ENCODE data around the gene STYXL2. TPM values are rescaled to one million over a fixed set of nuclear protein-coding genes. Genes with fewer than 3 reads are reported as not detected.

The STYXL2 gene
- total and polyA plus RNA-seq, 8 donors: 0.02 to 0.37 (median 0.12) TPM; not detected in 5

DNA sequence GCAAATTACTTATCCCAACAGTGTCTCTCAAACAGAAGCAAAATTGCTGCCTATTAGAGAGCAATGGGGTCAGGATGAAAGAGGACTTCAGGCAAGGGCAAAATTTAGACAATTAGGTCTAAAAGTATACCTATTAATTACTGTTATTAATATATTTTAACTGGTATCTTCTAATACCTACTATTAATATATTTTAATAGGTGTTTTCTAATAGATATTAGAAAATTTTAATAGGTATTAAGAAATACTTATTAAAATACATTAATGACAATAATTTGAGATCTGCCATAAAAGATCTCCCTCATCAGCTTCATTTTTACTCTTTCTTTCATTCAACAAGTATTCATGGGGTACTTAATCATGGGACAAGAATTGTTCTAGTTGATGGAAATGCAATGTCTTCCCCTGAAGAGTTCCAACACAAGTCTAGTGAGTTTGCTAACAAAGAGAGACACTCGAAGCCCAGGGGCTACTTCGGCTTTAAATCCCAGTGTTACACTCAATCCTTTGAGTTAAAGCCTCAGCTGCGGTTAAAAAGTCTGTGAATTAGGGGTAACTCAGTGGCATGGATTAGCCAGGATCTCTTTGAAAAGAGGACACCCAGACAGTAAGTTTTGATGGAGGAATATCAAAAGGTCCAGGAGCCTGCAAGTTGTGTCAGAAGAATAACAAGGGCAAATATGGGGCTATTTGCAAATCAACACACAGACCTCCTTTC, 44.1 kb downstream of the STYXL2 start:
- Histone ChIP-seq H3K4me3 (no peak overlapping the region), H3K4me1 (no peaks in the 10 kb centered on the region), H3K9me3 (no peaks in the 10 kb centered on the region), H3K27me3 (peaks cover 0 to 5% (median 0%) of the 10 kb centered on the region in 4 donors), H3K36me3 (no peaks in the 10 kb centered on the region), H3K27ac (no peak overlapping the region)
- intact Hi-C loops (cut with DNase I): no loop called here
- TF ChIP-seq, protein P1, sequence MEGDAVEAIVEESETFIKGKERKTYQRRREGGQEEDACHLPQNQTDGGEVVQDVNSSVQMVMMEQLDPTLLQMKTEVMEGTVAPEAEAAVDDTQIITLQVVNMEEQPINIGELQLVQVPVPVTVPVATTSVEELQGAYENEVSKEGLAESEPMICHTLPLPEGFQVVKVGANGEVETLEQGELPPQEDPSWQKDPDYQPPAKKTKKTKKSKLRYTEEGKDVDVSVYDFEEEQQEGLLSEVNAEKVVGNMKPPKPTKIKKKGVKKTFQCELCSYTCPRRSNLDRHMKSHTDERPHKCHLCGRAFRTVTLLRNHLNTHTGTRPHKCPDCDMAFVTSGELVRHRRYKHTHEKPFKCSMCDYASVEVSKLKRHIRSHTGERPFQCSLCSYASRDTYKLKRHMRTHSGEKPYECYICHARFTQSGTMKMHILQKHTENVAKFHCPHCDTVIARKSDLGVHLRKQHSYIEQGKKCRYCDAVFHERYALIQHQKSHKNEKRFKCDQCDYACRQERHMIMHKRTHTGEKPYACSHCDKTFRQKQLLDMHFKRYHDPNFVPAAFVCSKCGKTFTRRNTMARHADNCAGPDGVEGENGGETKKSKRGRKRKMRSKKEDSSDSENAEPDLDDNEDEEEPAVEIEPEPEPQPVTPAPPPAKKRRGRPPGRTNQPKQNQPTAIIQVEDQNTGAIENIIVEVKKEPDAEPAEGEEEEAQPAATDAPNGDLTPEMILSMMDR (IDR thresholded peaks at IDR 0.05): no peak
- DNase-seq (no peak), ATAC-seq (no peak), FAIRE-seq (no peak)
- 54 to 56% methylated on average over 3 of the region's 3 CpGs for WGBS, 2 donors

DNA sequence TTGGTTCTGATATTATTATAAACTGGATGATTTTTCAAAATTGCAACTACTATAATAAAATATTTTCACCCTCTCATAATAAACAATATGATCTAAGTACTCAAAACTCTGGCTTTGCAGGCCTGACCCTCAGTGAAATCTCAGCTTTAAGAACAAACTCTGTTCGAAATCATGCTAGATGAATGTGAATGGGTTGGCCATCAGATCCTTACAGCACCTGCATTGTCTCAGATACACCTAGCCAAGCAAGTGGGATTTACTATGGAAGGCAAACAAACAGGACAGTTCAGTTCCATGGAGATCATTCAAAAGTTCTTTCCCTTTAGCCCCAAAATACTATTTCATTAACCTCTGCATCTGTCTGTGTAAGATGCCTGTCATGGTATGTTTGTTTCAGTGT, 44.8 kb downstream of the STYXL2 start:
- intact Hi-C loops (cut with DNase I): no loop called here
- Histone ChIP-seq H3K27me3 (peaks cover 0 to 5% (median 0%) of the 10 kb centered on the region in 4 donors), H3K36me3 (no peaks in the 10 kb centered on the region), H3K9me3 (no peaks in the 10 kb centered on the region), H3K4me3 (no peak overlapping the region), H3K27ac (no peak overlapping the region), H3K4me1 (no peaks in the 10 kb centered on the region)
- WGBS, 2 donors: 68 to 71% methylated on average over 1 of the region's 1 CpG
- DNase-seq (no peak), ATAC-seq (no peak), FAIRE-seq (no peak)
- TF ChIP-seq, protein P1 (IDR thresholded peaks at IDR 0.05): no peak

DNA sequence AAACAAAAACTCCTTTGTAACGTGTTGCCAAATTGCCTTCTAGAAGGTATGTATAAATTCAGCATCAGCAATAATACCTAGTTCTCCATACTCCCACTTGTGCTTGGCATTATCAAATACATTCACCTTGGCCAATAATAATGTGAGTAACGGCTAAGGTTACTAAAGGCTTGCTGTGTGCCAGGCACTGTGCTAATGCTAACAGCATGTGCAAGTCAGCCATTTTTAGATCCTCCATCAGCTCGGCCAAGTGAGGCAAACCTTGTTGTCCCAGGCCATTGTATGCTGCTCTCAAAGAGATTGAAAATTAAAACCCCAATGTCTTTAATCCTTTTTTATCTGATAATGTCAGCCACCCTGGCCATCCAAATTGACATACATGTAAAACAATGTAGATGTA, 48.1 kb downstream of the STYXL2 start:
- WGBS, 2 donors: 72 to 78% methylated on average over 3 of the region's 3 CpGs
- Histone ChIP-seq H3K9me3 (no peaks in the 10 kb centered on the region), H3K27ac (no peak overlapping the region), H3K4me3 (no peak overlapping the region), H3K27me3 (peaks cover 0 to 4% (median 0%) of the 10 kb centered on the region in 4 donors), H3K4me1 (no peaks in the 10 kb centered on the region), H3K36me3 (no peaks in the 10 kb centered on the region)
- DNase-seq: no peak
- TF ChIP-seq, protein P1 (IDR thresholded peaks at IDR 0.05): no peak
- intact Hi-C loops (cut with DNase I): no loop called here
- FAIRE-seq: no peak
- ATAC-seq: no peak

Other genes starting within 250 kb of the STYXL2 start
- gene TADA1, start 217.8 kb upstream of the STYXL2 start, total RNA-seq: 1 to 10 TPM; 2.8 to 6.2 (median 4.0) TPM
- 1 to 10 TPM; 3.1 to 8.2 TPM for gene TADA1, start 217.8 kb upstream of the STYXL2 start, polyA plus RNA-seq
- gene ILDR2, start 118.5 kb upstream of the STYXL2 start, total RNA-seq: under 1 TPM; 0.09 to 0.95 (median 0.33) TPM
- under 1 TPM; 0.11 to 0.63 TPM for gene ILDR2, start 118.5 kb upstream of the STYXL2 start, polyA plus RNA-seq
- gene MAEL, start 104.8 kb upstream of the STYXL2 start, total RNA-seq: under 1 TPM in 1 of 6 donors, not detected in 5; 0.12 TPM
- gene MAEL, start 104.8 kb upstream of the STYXL2 start, polyA plus RNA-seq: under 1 TPM in 1 of 2 donors, not detected in 1; 0.23 TPM
- under 1 TPM in 2 of 6 donors, not detected in 4; 0.16 to 0.22 TPM for gene GPA33, start 3.7 kb upstream of the STYXL2 start, total RNA-seq
- under 1 TPM in 1 of 2 donors, not detected in 1; 0.11 TPM for gene GPA33, start 3.7 kb upstream of the STYXL2 start, polyA plus RNA-seq
- 1 to 10 TPM; 5.5 to 7.3 (median 6.0) TPM for gene POU2F1, start 126.8 kb downstream of the STYXL2 start, total RNA-seq
- gene POU2F1, start 126.8 kb downstream of the STYXL2 start, polyA plus RNA-seq: 1 to 10 TPM; 1.4 to 3.0 TPM